ENCODE measurements around the gene UNC45B.
"Not testable (repeated sequence)": the region's sequence is repeated elsewhere in the genome, so short reads cannot be mapped to it uniquely, and the experiment has no call there.

UNC45B gene

DNA sequence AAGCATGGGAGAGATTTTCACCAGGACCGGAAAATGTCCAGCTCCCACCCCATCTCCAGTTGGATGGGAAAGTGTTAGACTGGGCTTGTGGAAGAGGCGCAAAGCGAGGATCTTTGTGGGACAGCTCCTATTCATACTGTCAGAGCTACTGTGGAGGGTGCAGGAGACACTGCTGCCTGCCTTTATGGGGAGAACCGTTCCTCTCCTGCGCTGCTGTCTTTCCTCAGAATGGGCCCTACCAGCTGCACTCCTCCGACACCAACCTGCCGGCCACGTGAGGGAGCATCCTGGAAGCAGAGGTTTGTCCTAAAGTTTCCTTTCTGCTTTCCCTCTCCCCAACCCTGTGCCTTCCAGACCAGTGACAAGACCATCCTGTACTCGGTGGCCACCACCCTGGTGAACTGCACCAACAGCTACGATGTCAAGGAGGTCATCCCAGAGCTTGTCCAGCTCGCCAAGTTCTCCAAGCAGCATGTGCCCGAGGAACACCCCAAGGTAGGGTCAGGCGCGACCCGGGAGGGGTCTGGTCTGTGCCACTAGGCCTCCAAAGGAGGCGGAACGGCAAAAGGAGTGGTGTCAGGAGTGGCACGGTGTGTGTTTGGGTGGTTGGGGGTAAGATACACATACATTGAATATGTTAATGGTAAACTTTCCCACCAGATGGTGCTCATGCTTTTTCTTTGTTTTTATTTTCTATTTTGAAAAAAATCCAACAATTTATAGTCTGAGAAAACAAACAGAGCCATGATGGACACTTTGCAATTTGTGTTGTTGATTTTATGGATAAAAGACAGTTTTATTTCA, 23.6 kb downstream of the UNC45B start:
- DNase-seq = peak; percentile 12

DNA sequence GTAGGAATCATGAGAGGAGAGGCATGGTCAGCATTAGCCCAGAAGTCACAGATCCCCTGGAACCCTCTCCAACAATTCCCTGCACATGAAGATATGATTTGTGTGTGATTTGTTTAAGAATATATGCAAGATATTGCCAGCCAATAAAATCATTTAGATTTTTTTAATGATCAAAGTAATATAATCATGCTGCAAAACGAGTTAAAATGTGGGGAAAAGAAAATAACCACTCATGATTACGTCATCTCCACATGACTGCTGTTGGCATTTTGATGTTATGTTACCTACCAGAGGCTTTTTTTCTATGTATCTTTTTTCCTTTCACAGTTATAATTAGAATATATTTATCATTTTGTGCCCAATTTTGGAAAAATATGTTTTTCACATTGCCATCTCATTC, 24.2 kb downstream of the UNC45B start:
- DNase-seq = no peak

DNA sequence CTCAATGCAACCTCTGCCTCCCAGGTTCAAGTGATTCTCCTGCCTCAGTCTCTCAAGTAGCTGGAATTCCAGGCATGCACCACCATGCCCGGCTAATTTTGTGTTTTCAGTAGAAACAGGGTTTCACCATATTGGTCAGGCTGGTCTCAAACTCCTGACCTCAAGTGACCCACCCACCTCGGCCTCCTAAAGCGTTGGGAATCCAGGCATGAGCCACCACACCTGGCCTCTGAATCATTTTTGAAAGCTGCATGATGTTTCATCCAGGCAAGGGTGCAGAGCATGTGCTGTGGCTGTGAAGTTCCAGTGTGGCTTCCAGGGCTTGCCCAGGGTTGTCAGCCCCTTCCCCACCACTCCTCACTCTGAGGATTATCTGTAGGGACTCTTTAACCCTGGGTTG, 24.7 kb downstream of the UNC45B start:
- DNase-seq = not testable (repeated sequence)

DNA sequence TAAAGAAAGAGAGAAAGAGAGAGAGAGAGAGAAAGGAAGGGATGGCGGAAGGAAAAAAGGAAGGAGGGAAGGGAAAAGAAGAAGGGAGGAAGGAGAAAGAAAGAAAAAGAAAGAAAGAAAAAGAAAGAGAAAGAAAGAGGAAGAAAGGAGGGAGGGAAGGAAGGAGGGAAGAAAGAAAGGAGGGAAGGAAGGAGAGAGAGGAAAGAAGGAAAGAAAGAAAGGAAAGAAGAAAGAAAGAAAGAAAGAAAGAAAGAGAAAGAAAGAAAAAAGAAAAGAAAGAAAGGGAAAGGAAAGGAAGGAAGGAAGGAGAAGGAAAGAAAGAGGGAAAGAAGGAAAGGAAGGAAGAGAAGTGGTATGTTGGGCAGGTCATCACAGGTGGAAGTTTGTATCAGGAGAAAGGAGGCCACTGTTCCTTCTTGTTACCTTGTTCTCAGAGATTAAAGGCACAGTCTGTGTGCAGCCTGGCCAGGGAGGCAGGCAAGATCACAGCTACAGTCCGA, 27.3 kb downstream of the UNC45B start:
- no peak for DNase-seq

DNA sequence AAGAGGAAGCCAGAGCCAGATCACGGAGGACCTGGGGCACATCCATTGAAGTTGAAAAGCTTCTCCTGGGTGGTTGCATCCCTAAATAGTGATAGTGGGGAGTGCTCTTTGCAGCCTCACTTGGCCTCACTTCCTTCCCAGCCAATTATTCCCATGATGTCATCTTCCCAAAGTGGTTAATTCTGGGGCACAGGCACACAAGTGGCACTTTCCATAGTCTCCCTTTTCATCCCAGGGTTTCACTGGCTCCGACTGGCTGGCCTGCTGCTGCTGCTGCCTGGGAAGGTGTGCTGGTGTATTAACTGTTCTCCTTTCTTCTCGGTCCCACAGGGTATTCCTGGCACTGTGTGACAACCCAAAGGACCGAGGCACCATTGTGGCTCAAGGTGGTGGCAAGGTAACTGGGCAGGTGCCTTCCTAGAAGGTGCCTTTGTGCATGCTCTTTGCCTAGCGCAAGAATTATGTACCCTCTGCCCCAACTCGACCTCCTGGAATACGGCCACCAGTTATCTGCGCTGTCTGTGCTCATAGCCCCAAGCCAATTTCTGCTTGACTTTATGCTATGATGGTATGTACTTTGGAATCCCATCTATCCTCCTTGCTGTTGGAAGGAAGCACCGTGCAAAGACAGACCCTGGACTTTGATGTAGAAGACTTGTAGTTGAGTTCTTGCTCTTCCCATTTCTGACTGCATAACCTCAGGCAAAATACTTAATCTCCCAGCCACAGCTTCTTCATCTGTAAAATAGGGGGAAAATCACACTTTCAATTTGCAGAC, 28.2 kb downstream of the UNC45B start:
- no peak for DNase-seq

DNA sequence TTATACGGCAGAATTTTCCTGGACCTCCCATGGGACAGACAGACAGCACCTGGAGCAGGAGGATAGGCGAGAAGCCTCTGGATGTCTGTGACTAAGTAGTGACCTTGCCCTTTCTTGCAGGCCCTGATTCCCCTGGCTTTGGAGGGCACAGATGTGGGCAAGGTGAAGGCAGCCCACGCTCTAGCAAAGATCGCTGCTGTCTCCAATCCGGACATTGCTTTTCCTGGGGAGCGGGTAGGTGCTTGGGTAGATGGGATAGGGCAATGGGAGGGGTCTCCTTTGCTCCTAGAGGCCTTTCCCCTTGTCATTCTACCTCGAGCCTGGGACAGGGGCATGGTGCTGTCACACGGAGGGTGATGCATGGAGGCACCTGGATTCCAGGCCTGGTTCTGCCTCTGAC, 29.3 kb downstream of the UNC45B start:
- DNase-seq = no peak

DNA sequence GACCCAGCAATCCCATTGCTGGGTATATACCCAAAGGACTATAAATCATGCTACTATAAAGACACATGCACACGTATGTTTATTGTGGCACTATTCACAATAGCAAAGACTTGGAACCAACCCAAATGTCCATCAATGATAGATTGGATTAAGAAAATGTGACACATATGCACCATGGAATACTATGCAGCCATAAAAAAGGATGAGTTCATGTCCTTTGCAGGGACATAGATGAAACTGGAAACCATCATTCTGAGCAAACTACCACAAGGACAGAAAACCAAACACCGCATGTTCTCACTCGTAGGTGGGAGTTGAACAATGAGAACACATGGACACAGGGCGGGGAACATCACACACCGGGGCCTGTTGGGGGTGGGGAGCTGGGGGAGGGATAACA, 31.8 kb downstream of the UNC45B start:
- not testable (repeated sequence) for DNase-seq

DNA sequence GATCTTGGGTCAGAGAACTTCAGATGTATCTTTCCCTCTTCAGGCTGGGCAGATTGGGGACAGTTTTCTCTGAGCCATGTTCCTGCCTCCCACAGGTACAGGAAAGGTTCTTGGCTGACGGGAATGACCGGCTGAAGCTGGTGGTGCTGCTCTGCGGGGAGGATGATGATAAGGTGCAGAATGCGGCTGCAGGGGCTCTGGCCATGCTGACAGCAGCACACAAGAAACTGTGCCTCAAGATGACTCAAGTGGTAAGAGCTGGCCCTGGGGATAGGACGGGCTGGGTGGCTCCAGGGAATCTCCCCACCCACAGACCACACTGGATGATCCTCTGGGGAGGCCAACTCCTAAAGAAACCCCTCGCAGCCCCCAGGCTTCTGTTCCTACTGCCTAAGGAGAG, 35.7 kb downstream of the UNC45B start:
- no peak for DNase-seq

DNA sequence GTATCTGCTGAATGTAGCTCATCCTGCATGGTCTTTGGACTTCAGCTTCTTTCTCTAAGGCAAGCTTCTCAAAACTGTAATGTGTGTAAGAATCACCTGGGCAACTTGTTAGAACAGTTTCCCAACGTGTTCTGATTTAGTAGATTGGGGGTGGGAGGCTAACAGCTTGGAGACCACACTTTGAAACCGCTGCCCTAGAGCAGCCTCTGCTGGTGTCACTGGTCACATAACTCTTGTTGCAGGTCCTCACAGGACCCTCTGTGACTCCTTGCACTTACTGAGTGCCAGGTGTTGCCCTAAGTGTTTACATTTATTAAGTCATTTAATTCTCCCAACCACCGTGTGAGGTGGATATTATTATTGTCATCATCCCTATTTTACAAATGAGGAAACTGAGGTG, 36.7 kb downstream of the UNC45B start:
- DNase-seq = no peak

DNA sequence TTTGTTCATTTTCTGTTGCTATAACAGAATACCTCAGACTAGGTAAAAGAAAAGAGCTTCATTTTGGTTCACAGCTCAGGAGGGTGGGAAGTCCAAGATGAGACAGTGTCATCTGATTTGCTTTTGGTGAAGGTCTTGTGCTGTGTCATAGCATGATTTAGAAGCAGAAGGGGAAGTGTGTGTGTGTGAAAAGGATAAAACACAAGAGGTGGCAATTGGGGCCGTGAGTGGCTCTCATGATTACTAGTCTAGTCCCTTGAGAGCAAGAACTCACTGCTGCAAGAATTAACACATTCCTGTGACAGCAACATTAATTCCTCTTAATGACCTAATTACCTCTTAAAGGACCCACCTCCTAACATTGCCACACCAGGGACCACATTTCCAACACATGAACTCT, 38.2 kb downstream of the UNC45B start:
- DNase-seq = no peak

DNA sequence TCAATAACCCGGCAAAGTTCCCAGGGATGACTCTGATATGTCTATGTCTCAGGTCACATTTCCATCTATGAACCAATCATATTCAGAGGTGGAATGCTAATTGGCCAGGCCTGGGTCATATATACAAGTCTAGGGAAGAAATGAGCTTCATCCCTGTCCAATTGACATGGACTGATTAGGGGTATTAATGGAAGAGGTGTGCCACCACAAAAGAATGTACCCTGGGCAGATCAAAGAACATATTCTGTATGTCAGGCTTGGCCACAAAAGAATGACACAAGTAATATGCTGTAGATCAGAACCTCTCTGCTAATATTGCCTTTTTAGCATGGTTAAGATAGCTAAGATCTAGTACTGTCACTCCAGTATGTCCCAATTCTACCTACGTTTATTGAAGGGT, 39.9 kb downstream of the UNC45B start:
- no peak for DNase-seq

DNA sequence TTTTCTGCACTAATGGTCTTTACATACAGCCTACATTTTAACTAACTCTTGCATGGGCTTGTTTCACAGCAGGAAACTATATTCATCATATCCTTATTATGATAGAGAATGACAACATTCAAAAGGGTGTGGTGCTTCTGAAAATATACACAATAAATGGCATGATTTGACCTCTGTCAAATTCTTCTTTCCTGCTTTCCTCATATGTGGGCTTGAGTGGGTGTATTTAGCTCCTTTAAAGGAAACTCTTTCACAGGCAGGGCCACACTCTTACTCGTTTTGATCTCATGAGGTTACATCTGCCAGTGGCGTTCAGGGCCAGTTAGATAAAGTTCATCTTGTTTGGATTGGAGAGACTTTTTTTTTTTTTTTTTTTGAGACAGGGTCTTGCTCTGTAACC, 40.5 kb downstream of the UNC45B start:
- no peak for DNase-seq

DNA sequence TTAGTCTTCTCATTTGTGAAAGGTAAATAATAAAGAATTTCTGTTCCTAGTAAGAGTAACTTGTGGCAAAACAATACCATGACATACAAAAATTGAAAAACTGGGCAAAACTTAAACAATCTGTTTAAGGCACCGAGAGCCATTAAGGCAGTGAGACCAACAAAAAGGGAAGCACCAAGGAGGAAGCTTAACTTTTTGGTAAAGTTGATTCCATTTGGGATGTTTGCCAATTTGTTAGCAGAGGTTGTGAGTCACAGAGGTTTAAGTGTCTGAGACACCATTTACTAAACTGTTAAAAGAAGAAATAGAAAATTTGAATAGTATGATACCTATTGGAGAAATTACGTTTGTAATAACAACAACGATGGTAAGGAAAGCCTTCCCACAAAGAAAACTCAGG, 41.7 kb downstream of the UNC45B start:
- no peak for DNase-seq

DNA sequence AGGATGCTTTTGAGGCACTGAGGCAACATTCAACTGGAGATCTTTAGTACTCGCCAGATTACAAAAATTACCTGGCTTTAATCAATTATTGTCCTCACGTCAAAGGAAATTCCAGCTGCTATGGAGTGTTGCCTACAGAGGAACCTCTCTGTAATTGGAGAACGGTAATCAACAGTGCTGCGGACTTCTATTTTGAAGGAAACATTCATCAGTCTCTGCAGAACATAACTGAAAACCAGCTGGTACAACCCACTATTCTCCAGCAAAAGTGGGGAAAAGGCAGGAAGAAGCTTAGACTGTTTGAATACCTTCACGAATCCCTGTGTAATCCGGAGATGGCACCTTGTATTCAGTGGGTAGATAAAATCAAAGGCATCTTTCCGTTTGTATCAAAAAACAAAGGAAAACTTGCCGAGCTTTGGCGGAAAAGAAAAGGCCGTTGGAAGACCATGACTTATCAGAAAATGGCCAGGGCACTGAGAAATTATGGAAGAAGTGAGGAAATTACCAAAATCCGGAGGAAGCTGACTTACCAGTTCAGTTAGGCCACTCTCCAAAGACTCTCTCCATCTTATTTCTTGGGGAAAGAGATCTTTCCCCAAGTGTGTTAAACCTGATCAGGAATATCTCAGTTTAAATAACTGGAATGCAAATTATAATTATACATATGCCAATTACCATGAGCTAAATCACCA, 43.5 kb downstream of the UNC45B start:
- DNase-seq = no peak

DNA sequence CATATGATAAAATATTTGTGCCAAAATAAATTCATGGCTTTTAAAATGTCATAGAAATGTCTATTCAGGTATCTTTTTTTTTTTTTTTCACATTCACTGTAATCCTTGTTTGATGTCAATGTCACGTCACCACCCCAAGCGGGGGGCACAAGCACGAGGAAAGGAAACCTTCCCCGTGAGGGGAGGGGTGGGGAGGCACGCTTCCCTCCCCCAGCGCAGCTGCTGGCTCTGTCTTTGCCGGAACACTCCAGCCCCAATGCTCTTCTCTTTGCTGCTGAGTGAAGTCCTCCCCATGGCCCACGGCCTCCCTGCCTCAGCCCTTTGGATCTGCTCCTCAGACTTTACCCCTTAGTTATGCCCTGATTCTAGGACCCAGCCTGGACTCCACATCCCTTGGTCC, 45.1 kb downstream of the UNC45B start:
- no peak for DNase-seq

DNA sequence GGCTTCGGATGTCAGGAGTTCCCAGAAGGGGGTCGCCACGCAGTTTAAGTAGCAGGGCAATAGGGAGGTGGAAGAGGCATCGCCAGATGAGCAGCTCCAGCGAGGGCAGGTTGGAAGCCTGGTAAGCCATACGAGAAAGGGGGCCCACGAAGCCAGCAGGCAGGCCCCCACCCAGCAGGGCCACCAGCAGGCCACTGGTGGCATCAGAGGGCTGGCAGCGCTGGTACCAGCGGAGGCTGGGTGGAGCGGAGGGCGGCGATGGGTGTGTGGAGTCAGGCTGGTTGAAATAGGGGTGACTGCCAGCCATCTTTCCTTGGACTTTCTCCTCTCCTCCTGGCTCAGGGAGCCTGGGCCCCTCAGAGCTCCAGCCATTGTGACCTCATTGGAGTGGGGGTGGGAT, 46.4 kb downstream of the UNC45B start, which contains the start of gene SLC35G3:
Gene SLC35G3 (minus strand): TSS at position 393 of the 400 bp plus-strand sequence. CDS start 86 bp downstream, at position 307.
- DNase-seq = not testable (repeated sequence)

DNA sequence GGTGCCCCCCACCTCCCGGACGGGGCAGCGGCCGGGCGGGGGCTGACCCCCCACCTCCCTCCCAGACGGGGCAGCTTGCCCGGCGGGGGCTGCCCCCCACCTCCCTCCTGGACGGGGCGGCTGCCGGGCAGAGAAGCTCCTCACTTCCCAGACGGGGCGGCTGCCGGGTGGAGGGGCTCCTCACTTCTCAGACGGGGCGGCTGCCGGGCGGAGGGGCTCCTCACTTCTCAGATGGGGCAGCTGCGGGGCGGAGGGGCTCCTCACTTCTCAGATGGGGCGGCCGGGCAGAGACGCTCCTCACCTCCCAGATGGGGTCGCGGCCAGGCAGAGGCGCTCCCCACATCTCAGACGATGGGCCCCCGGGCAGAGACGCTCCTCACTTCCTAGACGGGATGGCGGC, 47.4 kb downstream of the UNC45B start:
- not testable (repeated sequence) for DNase-seq

DNA sequence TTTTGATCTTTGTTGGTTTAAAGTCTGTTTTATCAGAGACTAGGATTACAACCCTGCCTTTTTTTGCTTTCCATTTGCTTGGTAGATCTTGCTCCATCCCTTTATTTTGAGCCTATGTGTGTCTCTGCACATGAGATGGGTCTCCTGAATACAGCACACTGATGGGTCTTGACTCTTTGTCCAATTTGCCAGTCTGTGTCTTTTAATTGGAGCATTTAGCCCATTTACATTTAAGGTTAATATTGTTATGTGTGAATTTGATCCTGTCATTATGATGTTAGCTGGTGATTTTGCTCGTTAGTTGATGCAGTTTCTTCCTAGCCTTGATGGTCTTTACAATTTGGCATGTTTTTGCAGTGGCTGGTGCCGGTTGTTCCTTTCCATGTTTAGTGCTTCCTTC, 55.0 kb downstream of the UNC45B start:
- not testable (repeated sequence) for DNase-seq

DNA sequence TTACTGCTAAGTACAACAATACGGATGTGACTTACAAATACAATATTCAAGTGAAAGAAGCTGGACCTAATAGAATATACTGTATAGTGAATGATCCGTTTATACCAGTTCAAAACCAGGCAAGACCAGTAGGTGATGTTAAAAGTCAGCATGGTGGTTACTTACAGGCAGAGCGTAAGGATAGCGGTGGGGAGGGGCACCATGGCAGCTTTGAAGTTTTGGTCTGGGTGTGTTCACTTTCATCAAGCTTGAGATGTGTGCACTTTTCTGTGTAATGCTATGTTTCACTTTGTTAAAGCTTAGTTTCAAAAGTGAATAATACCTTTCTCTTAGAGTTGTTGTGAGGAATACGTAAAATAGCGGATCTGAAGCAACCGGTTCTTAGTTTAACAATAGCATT, 63.1 kb downstream of the UNC45B start:
- peak; percentile 41 for DNase-seq

DNA sequence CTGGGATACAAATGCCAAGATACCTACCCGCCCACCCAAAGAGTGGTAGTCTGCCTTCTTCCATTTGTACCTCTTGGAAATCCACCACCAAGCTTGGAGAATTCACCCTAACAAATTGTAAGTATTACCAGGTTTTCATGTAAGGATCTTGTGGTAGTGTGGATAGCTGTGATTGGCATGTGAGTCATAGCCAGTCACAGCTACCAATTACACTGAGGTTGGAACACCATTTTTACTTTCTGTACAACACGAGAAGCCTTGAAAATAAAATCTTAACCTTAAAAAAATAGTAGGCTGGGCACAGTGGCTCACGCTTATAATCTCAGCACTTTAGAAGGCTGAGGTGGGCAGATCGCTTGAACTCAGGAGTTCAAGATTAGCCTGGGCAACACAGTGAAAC, 65.1 kb downstream of the UNC45B start:
- DNase-seq = no peak

DNA sequence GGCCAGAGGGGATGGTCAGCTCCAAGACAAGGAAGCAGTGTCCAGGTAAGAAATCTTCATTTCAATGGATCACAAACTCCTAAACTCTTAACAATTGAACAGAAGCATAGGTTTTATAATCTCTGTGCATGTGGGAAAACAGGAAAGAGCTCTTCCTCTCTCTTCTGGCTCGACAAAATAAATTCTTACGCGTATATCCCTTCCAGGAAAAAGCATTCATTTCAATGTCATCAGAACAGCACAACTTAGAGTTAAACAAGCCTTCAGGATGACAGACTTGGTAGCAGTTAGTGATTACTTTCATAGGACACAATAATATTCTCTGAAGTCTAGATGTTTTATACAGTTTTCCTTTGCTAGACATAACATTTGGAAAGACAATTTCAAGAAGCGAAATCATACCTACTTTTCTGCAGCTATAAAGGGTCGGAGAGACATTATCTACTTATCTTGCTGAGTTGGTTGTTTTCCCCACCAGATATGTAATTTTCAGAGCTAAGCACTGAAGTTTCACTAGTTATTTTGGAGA, 65.9 kb downstream of the UNC45B start:
- no peak for DNase-seq

DNA sequence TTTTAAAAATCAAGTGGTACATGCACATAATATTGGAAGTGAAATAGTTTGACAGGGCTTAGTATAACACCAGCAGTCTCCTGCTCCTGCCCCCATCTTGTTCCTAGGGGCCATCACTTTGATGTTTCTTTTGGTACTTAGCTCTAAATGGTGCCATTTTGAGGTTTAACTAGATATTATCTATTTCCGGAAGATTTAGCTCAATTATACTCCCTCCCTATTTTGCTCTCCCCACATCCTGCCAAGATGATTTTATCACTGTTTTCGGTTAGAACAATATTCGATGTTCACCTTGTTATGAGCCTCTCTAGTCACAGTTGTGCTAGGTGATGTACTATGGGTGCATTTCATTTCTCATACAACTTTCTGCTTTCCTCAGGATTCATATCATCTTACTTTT, 66.6 kb downstream of the UNC45B start:
- DNase-seq = no peak

DNA sequence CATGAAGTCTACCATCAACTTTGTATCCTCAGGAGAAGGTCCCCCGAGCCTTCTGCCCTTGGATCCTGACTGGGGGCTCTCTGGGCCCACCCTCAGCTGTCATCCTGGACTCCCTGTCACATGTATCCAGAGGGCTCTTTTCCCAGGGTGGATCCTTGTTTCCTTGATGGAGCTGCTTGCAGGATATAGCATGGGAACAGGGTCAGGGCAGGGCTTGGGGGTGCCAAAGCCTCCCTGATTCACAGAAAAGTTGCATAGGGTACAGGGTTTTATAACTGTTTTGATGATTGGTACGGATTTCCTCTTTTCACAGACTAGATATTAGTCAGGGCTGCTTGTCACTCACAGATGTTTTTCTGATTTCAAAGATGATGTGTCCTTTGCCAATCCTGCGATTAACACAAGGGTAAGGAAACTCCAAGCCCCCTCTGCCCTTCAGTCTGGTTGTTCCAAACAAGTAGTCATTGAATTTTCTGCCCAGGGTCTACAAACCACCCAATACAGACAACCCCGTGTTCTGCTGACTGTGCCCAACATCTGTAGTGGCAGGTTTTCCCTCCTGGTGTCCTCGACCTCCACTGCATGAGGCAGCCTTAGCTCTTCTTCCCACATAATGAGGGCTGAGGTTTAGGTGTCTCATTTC, 67.1 kb downstream of the UNC45B start:
- peak; percentile 21 for DNase-seq
